ENCODE data around the gene CRAMP1. TPM values are rescaled to one million over a fixed set of nuclear protein-coding genes. Genes with fewer than 3 reads are reported as not detected.

The CRAMP1 gene
- total RNA-seq, 1 donor from 2014 or later, result 52.4 TPM

GRCh38 chr16:1657841-1658240 is 45.7 kb downstream of the CRAMP1 start:
- H3K27me3 Mint-ChIP-seq (ENCODE audit: unreplicated experiment), result peaks cover 7% of the 10 kb centered on the region
- no peak for TF ChIP-seq CTCF (IDR thresholded peaks at IDR 0.05; ENCODE audit: partially characterized antibody, unreplicated experiment)

GRCh38 chr16:1659031-1659430 is 46.9 kb downstream of the CRAMP1 start:
- no peaks in the 10 kb centered on the region for H3K36me3 Mint-ChIP-seq (ENCODE audit: unreplicated experiment)
- no peak for DNase-seq
- peaks cover 7% of the 10 kb centered on the region for H3K27me3 Mint-ChIP-seq (ENCODE audit: unreplicated experiment)
- H3K4me3 Mint-ChIP-seq (ENCODE audit: unreplicated experiment), result no peak overlapping the region
- H3K9me3 Mint-ChIP-seq (ENCODE audit: unreplicated experiment), result peaks cover 7% of the 10 kb centered on the region
- H3K4me1 Mint-ChIP-seq (ENCODE audit: low read depth, unreplicated experiment), result peaks cover 2% of the 10 kb centered on the region
- TF ChIP-seq CTCF (IDR thresholded peaks at IDR 0.05; ENCODE audit: partially characterized antibody, unreplicated experiment), result no peak
- no peak overlapping the region for H3K27ac Mint-ChIP-seq (ENCODE audit: unreplicated experiment)

More at GRCh38 chr16:1657841-1658240, 45.7 kb downstream of the CRAMP1 start:
- no peaks in the 10 kb centered on the region for H3K36me3 Mint-ChIP-seq (ENCODE audit: unreplicated experiment)
- peaks cover 2% of the 10 kb centered on the region for H3K4me1 Mint-ChIP-seq (ENCODE audit: low read depth, unreplicated experiment)
- H3K4me3 Mint-ChIP-seq (ENCODE audit: unreplicated experiment), result no peak overlapping the region
- no peak overlapping the region for H3K27ac Mint-ChIP-seq (ENCODE audit: unreplicated experiment)
- DNase-seq, result no peak
- peaks cover 7% of the 10 kb centered on the region for H3K9me3 Mint-ChIP-seq (ENCODE audit: unreplicated experiment)

GRCh38 chr16:1661826-1662225 is 49.7 kb downstream of the CRAMP1 start:
- no peak overlapping the region for H3K27ac Mint-ChIP-seq (ENCODE audit: unreplicated experiment)
- peaks cover 2% of the 10 kb centered on the region for H3K4me1 Mint-ChIP-seq (ENCODE audit: low read depth, unreplicated experiment)
- H3K36me3 Mint-ChIP-seq (ENCODE audit: unreplicated experiment), result no peaks in the 10 kb centered on the region
- peaks cover 5% of the 10 kb centered on the region for H3K9me3 Mint-ChIP-seq (ENCODE audit: unreplicated experiment)
- no peak overlapping the region for H3K4me3 Mint-ChIP-seq (ENCODE audit: unreplicated experiment)
- no peak for DNase-seq
- peaks cover 7% of the 10 kb centered on the region for H3K27me3 Mint-ChIP-seq (ENCODE audit: unreplicated experiment)
- TF ChIP-seq CTCF (IDR thresholded peaks at IDR 0.05; ENCODE audit: partially characterized antibody, unreplicated experiment), result no peak

GRCh38 chr16:1662543-1662942 is 50.4 kb downstream of the CRAMP1 start:
- Mint-ChIP-seq H3K27me3 (ENCODE audit: unreplicated experiment) (peaks cover 6% of the 10 kb centered on the region), H3K36me3 (ENCODE audit: unreplicated experiment) (no peaks in the 10 kb centered on the region), H3K4me1 (ENCODE audit: low read depth, unreplicated experiment) (no peaks in the 10 kb centered on the region), H3K4me3 (ENCODE audit: unreplicated experiment) (no peak overlapping the region), H3K27ac (ENCODE audit: unreplicated experiment) (no peak overlapping the region), H3K9me3 (ENCODE audit: unreplicated experiment) (peaks cover 5% of the 10 kb centered on the region)
- no peak for TF ChIP-seq CTCF (IDR thresholded peaks at IDR 0.05; ENCODE audit: partially characterized antibody, unreplicated experiment)
- no peak for DNase-seq

GRCh38 chr16:1665829-1666228 is 53.7 kb downstream of the CRAMP1 start:
- no peak for DNase-seq
- Mint-ChIP-seq H3K4me1 (ENCODE audit: low read depth, unreplicated experiment) (no peaks in the 10 kb centered on the region), H3K27me3 (ENCODE audit: unreplicated experiment) (peaks cover 2% of the 10 kb centered on the region), H3K36me3 (ENCODE audit: unreplicated experiment) (no peaks in the 10 kb centered on the region), H3K9me3 (ENCODE audit: unreplicated experiment) (peaks cover 4% of the 10 kb centered on the region), H3K4me3 (ENCODE audit: unreplicated experiment) (no peak overlapping the region), H3K27ac (ENCODE audit: unreplicated experiment) (no peak overlapping the region)
- TF ChIP-seq CTCF (IDR thresholded peaks at IDR 0.05; ENCODE audit: partially characterized antibody, unreplicated experiment), result no peak
